PC-9 (cell line): ENCODE measurements around the gene DYNLRB1. TPM values are rescaled to one million over a fixed set of nuclear protein-coding genes. Genes with fewer than 3 reads are reported as not detected.
"Not testable (repeated sequence)": the region's sequence is repeated elsewhere in the genome, so short reads cannot be mapped to it uniquely, and the experiment has no call there.

Experiments used
- BruUV-seq: library from RNA; stranded (reverse); fragments of 400-500 nt; replicated peaks from 2 replicates; lab custom pipeline; 2021; lab: Mats Ljungman, UMichigan
- CTCF ChIA-PET: fragments of 300-600 bp; sonication (Branson Sonifier 250); formaldehyde crosslinking; loops from one replicate; lab custom pipeline; 2022; ENCODE audit warnings: antibody characterized with exemption; lab: Charles Lee
- POLR2A ChIA-PET: fragments of 300-600 bp; sonication (Branson Sonifier 250); formaldehyde crosslinking; loops from one replicate; lab custom pipeline; 2022; ENCODE audit warnings: antibody characterized with exemption; ENCODE audit not compliant: unreplicated experiment; lab: Charles Lee
- DNase-seq, 2 experiments: peaks; one replicate each; pipeline versions ENCODE4 v3.0.0 to v3.0.0-alpha.2; 2015 to 2022; ENCODE audit warnings: mixed read lengths in 1 of 2
- H2AFZ ChIP-seq: fragments of 200-600 bp; sonication (generic); 2 replicates; pipeline ENCODE4 v1.8.1; 2017; ENCODE audit warnings: antibody characterized with exemption
- H3F3A ChIP-seq: fragments of 200-600 bp; sonication (generic); 2 replicates; pipeline ENCODE4 v1.8.1; 2017; ENCODE audit warnings: antibody characterized with exemption, mild to moderate bottlenecking, low read depth; ENCODE audit not compliant: insufficient read depth
- H3K27ac ChIP-seq: fragments of 200-600 bp; sonication (generic); 2 replicates; pipeline ENCODE4 v1.6.1; 2016; ENCODE audit warnings: mixed run types
- H3K27me3 ChIP-seq: fragments of 200-600 bp; sonication (generic); 2 replicates; pipeline ENCODE4 v1.6.1; 2016; ENCODE audit warnings: low read depth, mixed run types; ENCODE audit not compliant: insufficient read depth
- H3K36me3 ChIP-seq: fragments of 200-600 bp; sonication (generic); 2 replicates; pipeline ENCODE4 v1.6.1; 2016; ENCODE audit warnings: low read depth, mixed run types
- H3K4me1 ChIP-seq: fragments of 200-600 bp; sonication (generic); replicated peaks from 2 replicates; pipeline ENCODE4 v1.6.1; 2016; ENCODE audit warnings: mixed run types; ENCODE audit not compliant: insufficient read depth
- H3K4me2 ChIP-seq: fragments of 200-600 bp; sonication (generic); 2 replicates; pipeline ENCODE4 v1.6.1; 2017; ENCODE audit warnings: mixed run types
- H3K4me3 ChIP-seq: fragments of 200-600 bp; sonication (generic); 2 replicates; pipeline ENCODE4 v1.6.1; 2016; ENCODE audit warnings: mixed run types
- H3K79me2 ChIP-seq: fragments of 200-600 bp; sonication (generic); 2 replicates; pipeline ENCODE4 v1.6.1; 2017; ENCODE audit warnings: low read depth, mixed run types
- H3K9me2 ChIP-seq: fragments of 200-600 bp; sonication (generic); 2 replicates; pipeline ENCODE4 v1.8.1; 2017; ENCODE audit warnings: mild to moderate bottlenecking; ENCODE audit not compliant: insufficient read depth
- H3K9me3 ChIP-seq: fragments of 200-600 bp; sonication (generic); 2 replicates; pipeline ENCODE4 v1.8.1; 2016; ENCODE audit warnings: low read depth; ENCODE audit not compliant: insufficient read depth
- H4K20me1 ChIP-seq: fragments of 200-600 bp; sonication (generic); 2 replicates; pipeline ENCODE4 v1.8.1; 2017; ENCODE audit not compliant: insufficient read depth
- EZH2 ChIP-seq: fragments of 200-600 bp; sonication (generic); IDR thresholded peaks from 2 replicates; pipeline ENCODE4 v1.8.0; 2017; ENCODE audit warnings: antibody characterized with exemption, low read depth
- intact Hi-C: fragments of 100-400 bp; cut with micrococcal nuclease; formaldehyde crosslinking; loops from one replicate; pipeline ENCODE4 v1.10.0; 2022; ENCODE audit not compliant: unreplicated experiment
- total RNA-seq: library from RNA; stranded (reverse); gene quantifications from 2 replicates; pipeline ENCODE4 v1.2.3, GENCODE V29; 2021
- TF ChIP-seq, protein P1 (sequence below): fragments of 200-600 bp; sonication (generic); conservative IDR thresholded peaks from 2 replicates; pipeline ENCODE4 v1.6.1; 2017; ENCODE audit warnings: mixed run types, antibody characterized with exemption, mild to moderate bottlenecking, moderate library complexity

Gene DYNLRB1
- total RNA-seq, 1 experiment from 2014 or later, result 179 TPM

DNA sequence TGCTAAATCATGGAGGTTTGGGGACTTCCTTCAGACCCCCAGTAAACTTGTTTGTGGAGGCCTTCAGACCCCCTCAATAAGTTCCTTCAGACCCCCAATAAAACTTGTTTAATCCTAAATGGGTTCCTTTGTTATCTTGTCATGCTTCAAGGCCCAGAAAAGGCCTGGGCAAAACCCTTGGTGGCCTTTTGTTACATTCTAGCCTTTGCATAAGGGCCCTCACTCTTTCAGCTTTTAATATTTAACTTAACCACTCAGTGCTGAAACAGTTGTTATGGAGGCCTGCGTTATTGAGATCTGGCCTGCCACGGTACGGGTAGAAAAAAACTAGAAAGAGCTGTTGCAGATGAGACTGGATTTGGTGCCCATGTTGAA, 4.3 kb upstream of the DYNLRB1 start:
- intact Hi-C loops, result no loop called here
- DNase-seq, result no peak
- TF ChIP-seq, protein P1, sequence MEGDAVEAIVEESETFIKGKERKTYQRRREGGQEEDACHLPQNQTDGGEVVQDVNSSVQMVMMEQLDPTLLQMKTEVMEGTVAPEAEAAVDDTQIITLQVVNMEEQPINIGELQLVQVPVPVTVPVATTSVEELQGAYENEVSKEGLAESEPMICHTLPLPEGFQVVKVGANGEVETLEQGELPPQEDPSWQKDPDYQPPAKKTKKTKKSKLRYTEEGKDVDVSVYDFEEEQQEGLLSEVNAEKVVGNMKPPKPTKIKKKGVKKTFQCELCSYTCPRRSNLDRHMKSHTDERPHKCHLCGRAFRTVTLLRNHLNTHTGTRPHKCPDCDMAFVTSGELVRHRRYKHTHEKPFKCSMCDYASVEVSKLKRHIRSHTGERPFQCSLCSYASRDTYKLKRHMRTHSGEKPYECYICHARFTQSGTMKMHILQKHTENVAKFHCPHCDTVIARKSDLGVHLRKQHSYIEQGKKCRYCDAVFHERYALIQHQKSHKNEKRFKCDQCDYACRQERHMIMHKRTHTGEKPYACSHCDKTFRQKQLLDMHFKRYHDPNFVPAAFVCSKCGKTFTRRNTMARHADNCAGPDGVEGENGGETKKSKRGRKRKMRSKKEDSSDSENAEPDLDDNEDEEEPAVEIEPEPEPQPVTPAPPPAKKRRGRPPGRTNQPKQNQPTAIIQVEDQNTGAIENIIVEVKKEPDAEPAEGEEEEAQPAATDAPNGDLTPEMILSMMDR, result no peak
- no peak for TF ChIP-seq EZH2
- Histone ChIP-seq H3K4me2 (no peak overlapping the region), H3K79me2 (peaks cover 3% of the 10 kb centered on the region), H3K4me1 (peaks cover 5% of the 10 kb centered on the region; the same call in 1 of the 2 replicates), H3K9me3 (no peaks in the 10 kb centered on the region), H3K27ac (no peak overlapping the region), H3K36me3 (peaks cover 21% of the 10 kb centered on the region), H2AFZ (no peak overlapping the region), H3F3A (peaks cover 92% of the 10 kb centered on the region), H3K9me2 (no peaks in the 10 kb centered on the region), H3K4me3 (no peak overlapping the region), H3K27me3 (no peaks in the 10 kb centered on the region), H4K20me1 (peaks cover 3% of the 10 kb centered on the region)
- CTCF ChIA-PET, result no interaction called here
- no TSS peak for BruUV-seq
- POLR2A ChIA-PET, result no interaction called here

DNA sequence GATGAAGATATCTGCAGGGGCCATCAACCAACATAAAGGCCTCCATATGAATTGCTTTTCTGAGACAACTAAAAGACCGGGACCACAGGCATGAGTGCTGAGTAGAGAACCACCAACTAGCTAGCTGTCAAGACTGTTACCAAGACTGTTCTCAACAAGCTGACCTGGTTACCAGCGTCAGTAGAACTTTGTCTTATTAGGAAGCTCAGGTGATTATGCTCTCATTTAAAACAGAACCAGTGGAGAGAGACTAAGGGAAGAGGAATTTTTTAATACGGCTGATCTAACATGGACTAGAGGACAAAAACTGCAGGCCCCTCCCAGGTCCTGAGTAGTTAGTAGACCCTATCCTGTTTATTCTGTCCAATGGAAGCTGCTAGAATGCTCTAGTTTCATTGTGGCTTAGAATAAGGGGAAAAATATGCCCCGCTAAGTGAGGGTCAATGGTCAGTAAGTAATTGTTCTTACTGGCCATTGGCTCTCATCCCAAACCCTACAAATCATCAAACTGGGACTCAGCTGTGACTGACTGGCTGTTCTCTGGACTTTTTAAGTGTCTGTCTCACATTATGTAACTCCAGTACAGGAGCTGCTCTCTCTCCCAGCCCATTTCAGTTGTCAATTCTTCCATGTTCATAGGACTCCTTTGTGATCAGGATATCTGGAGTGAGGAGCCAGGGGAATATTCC, 3.8 kb upstream of the DYNLRB1 start:
- CTCF ChIA-PET, result no interaction called here
- H3K27ac ChIP-seq, result no peak overlapping the region

GRCh38 chr20:34512955-34513419, 3.2 kb upstream of the DYNLRB1 start:
- Histone ChIP-seq H3K27me3 (no peaks in the 10 kb centered on the region), H3K4me2 (no peak overlapping the region), H3K36me3 (peaks cover 14% of the 10 kb centered on the region), H2AFZ (no peak overlapping the region), H3K4me1 (peaks cover 9% of the 10 kb centered on the region), H3K79me2 (peaks cover 14% of the 10 kb centered on the region), H3F3A (peaks cover 81% of the 10 kb centered on the region), H3K27ac (no peak overlapping the region), H3K4me3 (no peak overlapping the region), H3K9me2 (no peaks in the 10 kb centered on the region), H3K9me3 (no peaks in the 10 kb centered on the region), H4K20me1 (no peaks in the 10 kb centered on the region; the same call in 1 of the 2 replicates)
- POLR2A ChIA-PET, result interaction anchor here (0.6 kb wide), 1 partner anchor 401 kb away, joined by 3 read pairs; the partner anchor contains the start of gene EIF2S2
- peak in 1 of 2 experiments; percentile 60 for DNase-seq
- no TSS peak for BruUV-seq
- TF ChIP-seq EZH2, result no peak
- TF ChIP-seq, protein P1, result no peak
- CTCF ChIA-PET, result no interaction called here
- intact Hi-C loops, result no loop called here

More for the DNA sequence above, 3.8 kb upstream of the DYNLRB1 start:
- no peak for TF ChIP-seq EZH2
- TF ChIP-seq, protein P1, result no peak
- intact Hi-C loops, result no loop called here
- POLR2A ChIA-PET, result interaction anchor here (0.6 kb wide), 1 partner anchor 401 kb away, joined by 3 read pairs; the partner anchor contains the start of gene EIF2S2
- no peak overlapping the region for H3K4me3 ChIP-seq
- no peaks in the 10 kb centered on the region for H3K9me2 ChIP-seq
- H3K79me2 ChIP-seq, result peaks cover 9% of the 10 kb centered on the region
- peaks cover 20% of the 10 kb centered on the region for H3K36me3 ChIP-seq
- DNase-seq, result no peak
- no peaks in the 10 kb centered on the region for H3K9me3 ChIP-seq
- H3K27me3 ChIP-seq, result no peaks in the 10 kb centered on the region
- BruUV-seq, result no TSS peak
- no peak overlapping the region for H2AFZ ChIP-seq
- H4K20me1 ChIP-seq, result no peaks in the 10 kb centered on the region; the same call in 1 of the 2 replicates
- peaks cover 87% of the 10 kb centered on the region for H3F3A ChIP-seq
- H3K4me2 ChIP-seq, result no peak overlapping the region
- peaks cover 9% of the 10 kb centered on the region for H3K4me1 ChIP-seq

- ChIA-PET CTCF (interaction anchor here (0.6 kb wide), 1 partner anchor 581 kb away, joined by 3 read pairs; no protein-coding TSS in a partner anchor), POLR2A (interaction anchor here (0.6 kb wide), 1 partner anchor 132 kb away, joined by 10 read pairs; no protein-coding TSS in a partner anchor)
- H3K27me3 ChIP-seq, H3K4me2 ChIP-seq, H3K27ac ChIP-seq, H3K4me1 ChIP-seq, H2AFZ ChIP-seq, H3K4me3 ChIP-seq, H3K9me2 ChIP-seq, H3K9me3 ChIP-seq, intact Hi-C loops, H4K20me1 ChIP-seq, DNase-seq, BruUV-seq: not testable (repeated sequence)
- peaks cover 25% of the 10 kb centered on the region for H3K79me2 ChIP-seq
- peaks cover 72% of the 10 kb centered on the region for H3F3A ChIP-seq
- H3K36me3 ChIP-seq, result peaks cover 11% of the 10 kb centered on the region
Observed at GRCh38 chr20:34514034-34514433, 2.2 kb upstream of the DYNLRB1 start.
